SIG-M5 treated with dmso at 0.1 percent for 504 hours (cell line): Measurements from ENCODE around the gene ANKS1A.
"Not testable (repeated sequence)": the region's sequence is repeated elsewhere in the genome, so short reads cannot be mapped to it uniquely, and the experiment has no call there.

ENCODE experiments used
- DNase-seq: peaks from one replicate; lab custom pipeline; 2025; ENCODE audit not compliant: unreplicated experiment; lab: John Stamatoyannopoulos, UW

ANKS1A gene

DNA sequence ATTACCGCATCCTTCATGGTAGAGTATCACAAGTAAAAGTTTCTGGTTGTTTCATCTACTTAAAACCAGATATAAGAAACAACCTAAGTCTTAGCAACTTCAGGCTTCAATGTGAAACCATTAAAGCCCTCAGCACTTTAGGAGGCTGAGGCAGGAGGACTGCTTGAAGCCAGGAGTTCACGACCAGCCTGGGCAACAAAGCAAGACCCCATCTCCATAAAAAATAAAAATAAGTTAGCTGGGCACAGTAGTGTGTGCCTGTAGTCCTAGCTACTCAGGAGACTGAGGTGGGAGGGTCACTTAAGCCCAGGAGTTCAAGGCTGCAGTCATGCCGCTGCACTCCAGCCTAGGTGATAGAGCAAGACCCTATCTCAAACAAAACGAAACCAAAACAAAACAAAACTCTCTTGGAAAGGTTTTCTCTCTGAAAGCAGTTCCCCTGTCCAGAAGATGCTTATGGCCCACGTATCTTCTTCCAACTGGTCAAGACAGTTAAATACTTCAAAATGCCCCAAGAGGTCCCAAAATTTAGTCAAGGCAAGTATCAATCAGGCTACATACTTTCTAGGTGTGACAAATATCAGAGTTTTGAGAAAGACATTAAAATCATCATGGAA, 11.1 kb upstream of the ANKS1A start:
- DNase-seq: no peak

GRCh38 chr6:34884073-34884472, 5.0 kb upstream of the ANKS1A start:
- not testable (repeated sequence) for DNase-seq

GRCh38 chr6:34884996-34885395, 4.1 kb upstream of the ANKS1A start:
- DNase-seq: no peak

DNA sequence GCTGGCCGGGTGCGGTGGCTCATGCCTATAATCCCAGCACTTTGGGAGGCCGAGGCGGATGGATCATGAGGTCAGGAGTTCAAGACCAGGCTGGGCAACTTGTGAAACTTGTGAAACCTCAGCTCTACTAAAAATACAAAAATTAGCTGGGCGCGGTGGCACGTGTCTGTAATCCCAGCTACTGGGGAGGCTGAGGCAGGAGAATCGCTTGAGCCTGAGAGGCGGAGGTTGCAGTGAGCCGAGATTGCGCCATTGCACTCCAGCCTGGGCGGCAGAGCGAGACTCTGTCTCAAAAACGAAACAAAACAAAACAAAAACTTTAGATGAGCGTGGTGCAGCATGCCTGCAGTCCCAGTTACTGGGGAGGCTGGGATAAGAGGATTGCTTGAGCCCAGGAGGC, 3.2 kb upstream of the ANKS1A start:
- not testable (repeated sequence) for DNase-seq

- peak; percentile 91 for DNase-seq
Observed at GRCh38 chr6:34887753-34888513, 1.1 kb upstream of the ANKS1A start, which contains the start of gene TAF11. TSS of gene TAF11 (minus strand) at chr6:34888042. CDS start at chr6:34887957, 85 bp downstream.

- no peak for DNase-seq
Observed at GRCh38 chr6:34888514-34888856, 570 bp upstream of the ANKS1A start.

DNA sequence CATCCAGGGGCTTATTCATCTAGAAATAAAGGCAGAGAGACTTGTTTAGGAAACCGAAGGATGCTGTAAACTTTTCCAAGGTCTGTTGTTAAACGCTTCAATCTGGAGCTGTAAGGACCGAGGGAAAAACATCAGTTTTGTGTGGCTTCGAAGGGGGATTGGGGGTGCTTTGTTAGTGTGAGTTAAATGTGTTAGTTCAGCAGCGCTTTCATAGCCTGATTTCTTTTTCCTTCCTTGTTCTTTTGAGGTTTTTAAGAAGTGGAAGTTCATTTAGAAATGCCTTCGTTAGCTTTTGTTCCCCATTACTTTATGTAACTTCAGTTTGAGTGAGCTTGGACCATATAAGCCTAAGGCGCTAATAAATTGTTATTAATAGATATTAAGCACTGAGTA, 1.5 kb downstream of the ANKS1A start:
- peak; percentile 47 for DNase-seq

DNA sequence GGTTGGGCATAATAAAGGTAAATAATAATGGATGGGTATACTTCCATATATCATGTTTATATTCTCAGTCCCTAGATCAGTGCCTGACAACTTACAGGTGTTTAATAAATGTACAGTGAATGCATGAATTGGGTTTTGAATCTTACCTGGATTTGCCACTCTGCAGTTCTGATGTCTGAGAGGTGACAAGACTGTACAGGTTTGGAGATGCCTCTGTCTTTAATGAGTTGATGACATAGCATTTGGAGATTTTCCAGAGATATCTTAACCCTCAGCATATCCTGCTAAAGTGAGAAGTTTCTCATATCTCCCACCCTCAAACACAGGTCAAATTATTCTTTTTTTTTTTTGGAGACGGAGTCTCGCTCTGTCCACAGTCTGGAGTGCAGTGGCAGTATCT, 2.2 kb downstream of the ANKS1A start:
- no peak for DNase-seq

DNA sequence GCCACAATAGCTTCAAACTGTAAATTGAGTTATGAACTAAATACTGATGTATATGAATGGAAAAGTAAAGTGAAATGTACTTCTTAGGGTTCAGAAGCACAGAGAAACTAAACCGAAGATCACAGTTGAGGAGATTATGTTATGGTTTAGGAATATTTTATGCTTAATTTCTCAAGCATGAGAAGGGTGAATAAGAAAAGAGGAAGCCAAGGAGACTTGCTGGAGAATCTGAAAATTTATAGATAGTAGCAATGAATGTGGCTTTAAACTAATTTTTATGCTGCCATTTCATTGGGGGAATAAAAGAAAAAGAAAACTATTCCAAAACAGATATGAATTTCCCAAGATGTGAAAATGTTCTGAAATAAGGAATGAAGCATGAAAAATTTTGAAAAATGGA, 5.6 kb downstream of the ANKS1A start:
- DNase-seq: no peak

- DNase-seq: no peak
Observed at GRCh38 chr6:34897130-34897529, 8.1 kb downstream of the ANKS1A start.

DNA sequence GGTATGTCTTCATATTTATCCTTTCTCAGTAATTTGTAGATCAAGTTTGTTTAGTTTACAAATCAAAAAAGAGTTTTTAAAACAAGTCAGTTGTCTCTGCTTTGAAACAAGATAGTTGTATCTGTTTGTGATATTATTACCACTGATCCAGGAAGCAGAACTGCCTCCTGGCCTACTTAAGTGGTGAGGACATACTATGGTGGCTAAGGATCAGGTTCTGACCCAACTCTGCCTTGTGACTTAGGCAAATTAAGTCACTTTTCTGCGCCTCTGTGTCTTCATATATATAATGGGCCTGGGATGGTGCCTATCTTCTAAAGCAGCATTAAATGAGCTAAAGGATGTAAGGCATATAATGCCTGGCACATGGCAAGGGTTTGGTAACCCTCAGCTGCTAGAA, 8.7 kb downstream of the ANKS1A start:
- no peak for DNase-seq

DNA sequence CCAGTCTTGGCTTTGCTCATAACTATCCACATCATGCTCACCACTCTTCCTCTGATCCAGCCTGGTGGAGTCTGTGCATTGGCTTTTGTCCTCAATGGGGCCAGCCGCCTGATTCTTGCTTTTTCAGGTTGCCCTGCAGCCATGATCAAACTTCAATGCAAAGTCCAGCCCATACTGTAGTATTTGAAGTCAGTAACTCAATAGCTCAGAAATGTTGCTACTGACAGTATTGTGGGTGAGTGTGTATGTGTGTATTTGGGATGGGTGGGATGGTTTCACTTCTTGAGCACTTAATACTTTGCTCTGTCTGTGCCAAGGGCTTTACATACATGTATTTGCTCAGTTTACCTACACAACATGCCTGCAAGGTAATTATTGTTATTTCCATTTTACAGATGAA, 10.7 kb downstream of the ANKS1A start:
- not testable (repeated sequence) for DNase-seq

DNA sequence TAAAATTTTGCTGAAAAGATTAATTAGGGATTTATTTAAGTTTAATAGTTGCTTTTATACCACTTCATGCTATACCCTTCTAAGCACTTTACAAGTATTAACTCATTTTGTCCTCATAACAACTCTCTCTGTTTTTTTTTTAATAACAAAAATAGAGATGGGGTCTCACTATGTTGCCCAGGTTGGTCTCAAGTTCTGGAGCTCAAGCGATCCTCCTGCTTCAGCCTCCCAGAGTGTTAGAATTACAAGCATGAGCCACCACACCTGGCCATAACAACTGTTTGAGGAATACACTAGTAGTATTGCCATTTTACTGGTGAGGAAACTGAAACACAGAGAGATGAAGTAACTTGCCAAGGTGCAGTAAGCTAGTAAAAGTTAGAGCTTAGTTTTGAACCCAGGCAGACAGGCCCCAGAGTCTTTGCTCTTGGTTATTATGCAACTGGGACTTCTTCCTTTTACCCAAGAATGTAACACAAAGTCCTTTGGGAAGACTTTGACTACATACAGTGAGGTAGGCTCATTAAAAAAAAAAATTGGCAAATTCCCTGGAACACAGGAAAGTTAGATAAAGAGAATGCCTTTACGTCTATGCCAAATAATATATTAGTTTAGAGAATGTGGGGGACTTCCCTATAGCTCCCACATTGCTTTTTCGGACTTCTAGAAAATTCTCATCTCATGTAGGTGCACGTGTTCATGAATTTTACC, 11.4 kb downstream of the ANKS1A start:
- no peak for DNase-seq

DNA sequence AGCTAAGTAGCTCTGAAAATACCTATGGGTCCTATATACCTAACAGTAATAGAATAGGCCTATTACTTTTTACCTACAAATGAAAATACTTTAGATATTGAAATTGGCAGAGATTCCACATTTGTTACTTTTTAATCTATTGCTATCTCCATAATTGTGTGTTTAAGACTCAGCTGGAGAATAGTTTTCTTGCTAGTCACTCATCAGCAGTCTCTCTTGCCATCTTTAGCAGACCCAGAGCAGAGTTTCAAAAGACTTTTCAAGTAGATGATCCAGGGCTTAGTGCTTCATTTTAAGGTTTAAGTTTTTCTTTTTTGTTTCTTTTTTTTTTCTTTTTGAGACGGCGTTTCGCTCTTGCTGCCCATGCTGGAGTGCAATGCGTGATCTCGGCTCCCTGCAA, 12.9 kb downstream of the ANKS1A start:
- DNase-seq: no peak

- DNase-seq: no peak
Observed at GRCh38 chr6:34904990-34905613, 16.0 kb downstream of the ANKS1A start.

- no peak for DNase-seq
Observed at GRCh38 chr6:34906826-34907225, 17.8 kb downstream of the ANKS1A start.

- DNase-seq: no peak
Observed at GRCh38 chr6:34908194-34908593, 19.1 kb downstream of the ANKS1A start.

DNA sequence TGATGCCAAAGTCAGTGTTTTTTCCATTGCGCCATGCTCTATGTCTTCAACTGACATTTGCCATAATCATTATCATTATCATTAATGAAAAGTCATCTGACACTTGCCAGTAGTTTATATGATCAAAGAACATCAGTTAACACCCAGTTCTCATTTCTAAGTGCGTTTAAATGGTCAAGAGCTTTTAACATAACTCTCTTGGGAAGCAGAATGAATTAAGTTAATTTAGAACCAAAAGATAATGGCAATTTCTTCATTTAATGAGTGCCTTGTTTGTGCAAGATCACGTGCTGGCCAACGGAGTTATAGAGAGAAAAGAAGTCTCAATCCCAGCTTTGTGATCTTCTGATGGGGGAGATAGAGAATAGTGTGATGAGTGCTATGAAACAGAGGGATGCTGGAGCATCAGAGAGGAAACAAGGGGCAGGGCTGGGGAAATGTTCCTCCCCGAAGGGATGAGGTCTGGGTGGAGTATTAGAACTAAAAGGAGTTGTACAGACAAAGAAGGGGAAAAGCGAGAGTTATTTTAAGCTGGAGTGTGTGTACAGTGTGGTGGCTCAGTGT, 20.3 kb downstream of the ANKS1A start:
- no peak for DNase-seq

- no peak for DNase-seq
Observed at GRCh38 chr6:34911822-34912221, 22.8 kb downstream of the ANKS1A start.

- no peak for DNase-seq
Observed at GRCh38 chr6:34912715-34913464, 23.8 kb downstream of the ANKS1A start.

DNA sequence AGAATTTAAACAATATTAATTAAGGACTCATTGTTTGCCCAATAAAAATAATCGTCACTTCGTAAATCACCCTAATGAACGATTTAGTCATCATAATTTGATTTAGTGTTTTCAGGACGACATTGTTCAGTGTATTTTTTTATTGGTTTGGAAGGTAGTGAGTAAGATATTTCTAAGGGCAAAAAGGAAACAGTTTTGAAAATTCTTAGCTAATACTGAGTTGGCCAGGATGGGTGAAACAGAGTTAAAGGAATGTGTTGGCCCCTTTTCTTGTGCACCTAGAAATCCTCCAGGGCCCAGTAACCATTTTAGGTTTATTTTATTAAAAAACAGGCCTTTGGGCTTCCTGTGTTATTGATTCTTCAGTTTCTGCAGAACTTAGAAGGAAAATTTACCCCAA, 25.3 kb downstream of the ANKS1A start:
- DNase-seq: no peak
